ENCODE data around the gene TPK1. TPM values are rescaled to one million over a fixed set of nuclear protein-coding genes. Genes with fewer than 3 reads are reported as not detected.

TPK1 gene
- total and polyA plus RNA-seq, 7 experiments from 2014 or later: 18.2 to 32.9 (median 26.3) TPM

DNA sequence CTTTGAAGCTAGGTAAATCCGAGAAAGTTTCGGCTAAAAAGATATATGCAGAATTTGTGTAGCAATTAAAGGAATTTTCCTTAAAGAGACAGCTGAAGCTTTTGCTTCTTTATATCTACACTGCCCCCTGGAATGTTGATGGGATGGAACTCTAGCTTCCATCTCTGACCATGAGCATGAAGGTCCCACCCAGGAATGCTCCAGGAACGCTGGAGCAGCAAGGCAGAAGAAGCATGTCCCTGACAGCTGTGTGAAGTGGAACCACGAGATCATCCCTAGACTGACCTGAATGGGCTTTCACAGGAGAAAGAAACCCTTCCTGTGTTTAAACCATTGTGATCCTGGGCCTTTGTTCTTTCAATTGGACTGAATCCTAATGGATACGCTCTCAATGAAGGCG is 332.6 kb downstream of the TPK1 start:
- Mint-ChIP-seq H3K36me3 (peaks cover 0 to 48% (median 21%) of the 10 kb centered on the region in 5 donors), H3K4me3 (no peak overlapping the region), H3K9me3 (peaks cover 0 to 8% (median 0%) of the 10 kb centered on the region in 11 donors), H3K27ac (no peak overlapping the region), H3K27me3 (no peaks in the 10 kb centered on the region), H3K4me1 (no peaks in the 10 kb centered on the region)
- ATAC-seq (no peak), DNase-seq (no peak)
- ChIA-PET POLR2A (no interaction called here), CTCF (no interaction called here)
- Histone ChIP-seq H3K4me3 (ENCODE audit: low read length) (no peak overlapping the region), H3K36me3 (ENCODE audit: control insufficient read depth in 2 of 3, insufficient read depth in 3 of 3, low read length in 3 of 3) (no peaks in the 10 kb centered on the region), H3K9me3 (ENCODE audit: control insufficient read depth in 2 of 3, low read length in 3 of 3) (no peaks in the 10 kb centered on the region), H3K27ac (ENCODE audit: low read depth, low read length) (no peak overlapping the region), H3K27me3 (ENCODE audit: control insufficient read depth in 2 of 2, insufficient read depth in 2 of 2, low read length in 2 of 2) (no peaks in the 10 kb centered on the region), H3K4me1 (ENCODE audit: control insufficient read depth in 2 of 2, insufficient read depth in 2 of 2, low read length in 2 of 2) (no peaks in the 10 kb centered on the region)
- intact Hi-C loops (cut with micrococcal nuclease): no loop called here

DNA sequence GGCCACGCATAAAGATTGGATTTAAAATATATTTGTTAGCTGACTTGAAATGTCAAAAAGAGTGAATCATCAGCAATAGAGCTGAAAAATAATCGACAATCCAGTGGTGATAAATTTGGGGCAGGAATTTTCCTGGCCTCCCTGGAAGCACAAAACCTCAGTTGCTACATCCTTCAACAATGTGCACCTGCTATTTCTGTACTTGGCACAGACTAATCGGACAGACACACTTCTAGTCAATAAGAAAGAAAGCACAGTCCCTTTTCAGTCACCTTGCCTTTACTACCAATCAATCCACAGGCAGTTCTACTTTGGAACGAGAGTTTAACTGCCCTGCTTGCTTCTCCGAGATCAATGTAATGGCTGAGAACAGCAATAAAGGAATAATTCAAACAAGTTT is 335.6 kb downstream of the TPK1 start:
- ChIA-PET POLR2A (no interaction called here), CTCF (no interaction called here)
- Histone ChIP-seq H3K27ac (ENCODE audit: low read depth, low read length) (no peak overlapping the region), H3K36me3 (ENCODE audit: control insufficient read depth in 2 of 3, insufficient read depth in 3 of 3, low read length in 3 of 3) (no peaks in the 10 kb centered on the region), H3K27me3 (ENCODE audit: control insufficient read depth in 2 of 2, insufficient read depth in 2 of 2, low read length in 2 of 2) (no peaks in the 10 kb centered on the region), H3K4me3 (ENCODE audit: low read length) (no peak overlapping the region), H3K4me1 (ENCODE audit: control insufficient read depth in 2 of 2, insufficient read depth in 2 of 2, low read length in 2 of 2) (no peaks in the 10 kb centered on the region), H3K9me3 (ENCODE audit: control insufficient read depth in 2 of 3, low read length in 3 of 3) (no peaks in the 10 kb centered on the region)
- Mint-ChIP-seq H3K27ac (no peak overlapping the region), H3K27me3 (no peaks in the 10 kb centered on the region), H3K9me3 (no peaks in the 10 kb centered on the region), H3K4me1 (no peaks in the 10 kb centered on the region), H3K36me3 (peaks cover 0 to 27% (median 4%) of the 10 kb centered on the region in 5 donors), H3K4me3 (no peak overlapping the region)
- intact Hi-C loops (cut with micrococcal nuclease): no loop called here
- ATAC-seq (no peak), DNase-seq (no peak)

DNA sequence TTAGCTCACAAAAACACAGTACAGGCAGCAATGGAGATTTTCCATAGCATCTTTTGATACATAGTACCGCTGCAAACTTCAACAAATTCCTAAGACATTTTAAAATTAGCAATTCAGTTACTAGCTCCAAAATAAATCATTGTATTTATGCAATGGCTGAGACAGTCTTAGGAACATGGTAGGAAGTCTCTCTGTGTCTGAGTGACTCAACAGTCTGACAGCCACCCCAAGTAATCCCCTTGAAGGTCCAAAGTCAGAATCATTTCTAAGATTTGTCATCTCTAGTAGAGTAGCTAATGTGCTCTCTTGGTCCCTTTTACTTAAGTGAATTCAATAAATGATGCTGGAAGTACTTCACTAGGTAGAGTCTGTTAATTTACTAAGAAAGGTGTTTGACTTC is 338.6 kb downstream of the TPK1 start:
- Mint-ChIP-seq H3K4me3 (no peak overlapping the region), H3K9me3 (no peaks in the 10 kb centered on the region), H3K4me1 (no peaks in the 10 kb centered on the region), H3K27ac (no peak overlapping the region), H3K36me3 (peaks cover 0 to 24% (median 11%) of the 10 kb centered on the region in 5 donors), H3K27me3 (no peaks in the 10 kb centered on the region)
- ChIA-PET POLR2A (no interaction called here), CTCF (interaction anchor here (0.6 kb wide), 1 partner anchor 133 kb away, joined by 5 read pairs; no protein-coding TSS in a partner anchor)
- no peaks in the 10 kb centered on the region for H3K27me3 ChIP-seq (ENCODE audit: control insufficient read depth in 2 of 2, insufficient read depth in 2 of 2, low read length in 2 of 2)
- intact Hi-C loops (cut with micrococcal nuclease): no loop called here
- H3K4me3 ChIP-seq (ENCODE audit: low read length): no peak overlapping the region
- no peak for DNase-seq
- no peak for ATAC-seq
- H3K27ac ChIP-seq (ENCODE audit: low read depth, low read length): no peak overlapping the region
- H3K9me3 ChIP-seq (ENCODE audit: control insufficient read depth in 2 of 3, low read length in 3 of 3): no peaks in the 10 kb centered on the region
- H3K4me1 ChIP-seq (ENCODE audit: control insufficient read depth in 2 of 2, insufficient read depth in 2 of 2, low read length in 2 of 2): no peaks in the 10 kb centered on the region
- no peaks in the 10 kb centered on the region for H3K36me3 ChIP-seq (ENCODE audit: control insufficient read depth in 2 of 3, insufficient read depth in 3 of 3, low read length in 3 of 3)

DNA sequence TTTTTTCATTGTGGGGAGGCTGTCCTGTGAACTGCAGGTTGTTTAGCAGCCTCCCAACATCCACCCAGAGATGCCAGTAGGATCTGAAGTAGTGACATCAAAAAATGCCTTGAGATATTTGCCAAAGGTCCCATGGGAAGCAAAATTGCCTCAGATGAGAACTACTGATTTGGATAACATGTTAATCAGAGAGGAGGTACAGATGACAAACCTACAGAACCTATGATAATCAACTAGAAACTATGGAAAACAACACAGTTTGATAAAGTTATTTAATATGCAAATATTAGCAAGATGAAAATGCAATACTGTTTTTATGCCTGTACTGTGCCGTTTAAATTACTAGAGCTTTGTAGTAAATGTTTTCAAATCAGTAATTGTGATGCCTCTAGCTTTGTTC is 341.5 kb downstream of the TPK1 start:
- intact Hi-C loops (cut with micrococcal nuclease): no loop called here
- no peak overlapping the region for H3K27ac Mint-ChIP-seq

DNA sequence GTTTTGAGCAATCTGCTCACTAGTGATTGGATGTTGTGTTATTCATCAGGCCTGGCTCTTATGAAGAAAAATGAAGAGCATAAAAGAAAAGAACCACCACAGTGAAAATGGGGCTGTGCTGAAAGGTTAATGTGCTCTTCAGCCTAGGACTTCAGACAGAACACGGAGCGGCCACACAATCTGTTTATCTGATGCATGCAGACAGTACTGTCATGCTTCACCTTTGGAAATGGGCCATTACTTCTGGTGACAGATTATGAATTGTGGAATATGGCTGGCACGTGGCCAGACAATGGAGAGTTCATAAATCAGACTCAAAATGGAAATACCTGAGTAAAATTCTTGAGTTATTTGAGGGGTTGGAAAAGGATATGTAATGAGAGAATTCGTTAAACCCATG is 346.3 kb downstream of the TPK1 start:
- POLR2A ChIA-PET: no interaction called here
- intact Hi-C loops (cut with micrococcal nuclease): no loop called here

More for the DNA sequence above, 341.5 kb downstream of the TPK1 start:
- no peaks in the 10 kb centered on the region for H3K4me1 ChIP-seq (ENCODE audit: control insufficient read depth in 2 of 2, insufficient read depth in 2 of 2, low read length in 2 of 2)
- no peak overlapping the region for H3K27ac ChIP-seq (ENCODE audit: low read depth, low read length)
- no peak overlapping the region for H3K4me3 Mint-ChIP-seq
- no peaks in the 10 kb centered on the region for H3K27me3 Mint-ChIP-seq
- no peak for DNase-seq
- ATAC-seq: no peak
- no peak overlapping the region for H3K4me3 ChIP-seq (ENCODE audit: low read length)
- peaks cover 0 to 31% (median 22%) of the 10 kb centered on the region in 5 donors for H3K36me3 Mint-ChIP-seq
- no peaks in the 10 kb centered on the region for H3K9me3 Mint-ChIP-seq
- POLR2A ChIA-PET: no interaction called here
- no peaks in the 10 kb centered on the region for H3K9me3 ChIP-seq (ENCODE audit: control insufficient read depth in 2 of 3, low read length in 3 of 3)
- H3K36me3 ChIP-seq (ENCODE audit: control insufficient read depth in 2 of 3, insufficient read depth in 3 of 3, low read length in 3 of 3): no peaks in the 10 kb centered on the region
- no peaks in the 10 kb centered on the region for H3K27me3 ChIP-seq (ENCODE audit: control insufficient read depth in 2 of 2, insufficient read depth in 2 of 2, low read length in 2 of 2)
- CTCF ChIA-PET: no interaction called here
- H3K4me1 Mint-ChIP-seq: peaks cover 0 to 9% (median 0%) of the 10 kb centered on the region in 7 donors

DNA sequence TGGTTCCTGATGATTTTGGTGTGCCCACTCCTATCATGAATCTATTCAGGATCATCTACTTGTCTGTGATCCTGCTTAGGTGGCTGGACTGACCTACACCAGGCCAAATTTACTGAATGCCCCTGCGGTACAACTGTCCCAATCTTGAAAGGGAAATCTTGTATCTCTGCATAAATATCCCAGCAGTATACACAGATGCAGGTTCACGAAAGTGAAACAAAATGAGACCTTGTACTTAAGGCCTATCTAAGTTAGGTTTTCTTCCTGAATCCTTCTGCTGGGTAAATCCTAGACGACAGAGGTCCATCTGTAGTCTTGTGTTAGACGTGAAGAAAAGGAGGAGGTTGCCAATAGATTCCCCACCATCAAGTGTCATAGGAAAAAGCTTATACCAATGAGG is 346.9 kb downstream of the TPK1 start:
- no peak for ATAC-seq
- ChIA-PET CTCF (no interaction called here), POLR2A (no interaction called here)
- no peaks in the 10 kb centered on the region for H3K9me3 ChIP-seq (ENCODE audit: control insufficient read depth in 2 of 3, low read length in 3 of 3)
- no peak overlapping the region for H3K4me3 ChIP-seq (ENCODE audit: low read length)
- peaks cover 0 to 5% (median 2%) of the 10 kb centered on the region in 11 donors for H3K9me3 Mint-ChIP-seq
- no peaks in the 10 kb centered on the region for H3K27me3 Mint-ChIP-seq
- no peaks in the 10 kb centered on the region for H3K4me1 ChIP-seq (ENCODE audit: control insufficient read depth in 2 of 2, insufficient read depth in 2 of 2, low read length in 2 of 2)
- H3K36me3 Mint-ChIP-seq: peaks cover 1 to 59% (median 40%) of the 10 kb centered on the region in 5 donors
- H3K27me3 ChIP-seq (ENCODE audit: control insufficient read depth in 2 of 2, insufficient read depth in 2 of 2, low read length in 2 of 2): no peaks in the 10 kb centered on the region
- intact Hi-C loops (cut with micrococcal nuclease): no loop called here
- H3K4me3 Mint-ChIP-seq: no peak overlapping the region
- no peaks in the 10 kb centered on the region for H3K36me3 ChIP-seq (ENCODE audit: control insufficient read depth in 2 of 3, insufficient read depth in 3 of 3, low read length in 3 of 3)
- H3K27ac Mint-ChIP-seq: peak overlapping the region in 1 of 9 donors; percentile 50
- H3K27ac ChIP-seq (ENCODE audit: low read depth, low read length): no peak overlapping the region
- DNase-seq: no peak
- peaks cover 0 to 12% (median 0%) of the 10 kb centered on the region in 7 donors for H3K4me1 Mint-ChIP-seq

More for the DNA sequence above, 346.3 kb downstream of the TPK1 start:
- Histone ChIP-seq H3K36me3 (ENCODE audit: control insufficient read depth in 2 of 3, insufficient read depth in 3 of 3, low read length in 3 of 3) (no peaks in the 10 kb centered on the region), H3K9me3 (ENCODE audit: control insufficient read depth in 2 of 3, low read length in 3 of 3) (no peaks in the 10 kb centered on the region), H3K27me3 (ENCODE audit: control insufficient read depth in 2 of 2, insufficient read depth in 2 of 2, low read length in 2 of 2) (no peaks in the 10 kb centered on the region), H3K4me3 (ENCODE audit: low read length) (no peak overlapping the region), H3K4me1 (ENCODE audit: control insufficient read depth in 2 of 2, insufficient read depth in 2 of 2, low read length in 2 of 2) (no peaks in the 10 kb centered on the region), H3K27ac (ENCODE audit: low read depth, low read length) (no peak overlapping the region)
- no peak for ATAC-seq
- Mint-ChIP-seq H3K27me3 (no peaks in the 10 kb centered on the region), H3K4me3 (no peak overlapping the region), H3K27ac (no peak overlapping the region), H3K9me3 (peaks cover 0 to 5% (median 0%) of the 10 kb centered on the region in 11 donors), H3K4me1 (peaks cover 0 to 12% (median 0%) of the 10 kb centered on the region in 7 donors), H3K36me3 (peaks cover 0 to 55% (median 43%) of the 10 kb centered on the region in 5 donors)
- CTCF ChIA-PET: no interaction called here
- no peak for DNase-seq

DNA sequence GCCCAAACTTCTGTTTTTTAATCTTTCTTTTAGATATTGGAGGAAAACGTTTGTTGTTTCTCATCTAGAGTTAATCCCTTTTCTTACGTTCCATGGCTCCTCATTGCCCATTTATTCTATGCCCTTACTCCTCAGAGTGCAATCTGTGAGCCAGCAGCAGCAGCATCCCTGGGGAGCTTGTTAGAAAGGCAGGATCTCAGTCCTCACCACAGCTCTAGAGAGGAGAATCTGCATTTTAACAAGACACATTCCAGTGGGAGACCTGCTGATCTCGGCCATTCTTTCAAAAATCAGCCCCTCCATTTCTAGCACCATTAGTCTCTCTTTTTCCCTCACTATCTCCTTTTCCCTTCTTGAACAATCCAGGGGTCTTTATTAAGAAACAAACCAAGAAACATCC is 348.0 kb downstream of the TPK1 start:
- Histone ChIP-seq H3K36me3 (ENCODE audit: control insufficient read depth in 2 of 3, insufficient read depth in 3 of 3, low read length in 3 of 3) (no peaks in the 10 kb centered on the region), H3K4me1 (ENCODE audit: control insufficient read depth in 2 of 2, insufficient read depth in 2 of 2, low read length in 2 of 2) (no peaks in the 10 kb centered on the region), H3K9me3 (ENCODE audit: control insufficient read depth in 2 of 3, low read length in 3 of 3) (no peaks in the 10 kb centered on the region), H3K27me3 (ENCODE audit: control insufficient read depth in 2 of 2, insufficient read depth in 2 of 2, low read length in 2 of 2) (no peaks in the 10 kb centered on the region), H3K27ac (ENCODE audit: low read depth, low read length) (no peak overlapping the region), H3K4me3 (ENCODE audit: low read length) (no peak overlapping the region)
- intact Hi-C loops (cut with micrococcal nuclease): no loop called here
- H3K4me1 Mint-ChIP-seq: peaks cover 0 to 12% (median 0%) of the 10 kb centered on the region in 7 donors
- H3K4me3 Mint-ChIP-seq: no peak overlapping the region
- no peak for ATAC-seq
- peaks cover 0 to 7% (median 3%) of the 10 kb centered on the region in 11 donors for H3K9me3 Mint-ChIP-seq
- peaks cover 1 to 62% (median 44%) of the 10 kb centered on the region in 5 donors for H3K36me3 Mint-ChIP-seq
- CTCF ChIA-PET: no interaction called here
- POLR2A ChIA-PET: no interaction called here
- no peak for DNase-seq
- no peaks in the 10 kb centered on the region for H3K27me3 Mint-ChIP-seq
- no peak overlapping the region for H3K27ac Mint-ChIP-seq
